Natural killer cell (primary cell): ENCODE results near the gene ZBED4. TPM values are rescaled to one million over a fixed set of nuclear protein-coding genes. Genes with fewer than 3 reads are reported as not detected.

Source experiments
- ATAC-seq, 3 donors: fragments of 150-1000 bp in 2 of 3; fragments of 200-7000 bp in 1 of 3; cut with Tn5 transposase; 1 replicate in 1 of 3; 2 replicates in 2 of 3; pipeline ENCODE4 v1.10.0; 2021; ENCODE audit warnings: mild to moderate bottlenecking in 2 of 3, moderate library complexity in 2 of 3
- DNase-seq, 2 donors: peaks; one replicate each; pipeline versions ENCODE4 v3.0.0 to v3.0.0-alpha.2; 2013 to 2021; ENCODE audit warnings: mixed read lengths in 1 of 2
- H3K27ac ChIP-seq: one replicate; pipeline ENCODE4 v1.5.1; 2013; ENCODE audit warnings: mild to moderate bottlenecking, low read length
- H3K27me3 ChIP-seq: one replicate; pipeline ENCODE4 v1.6.1; 2013; ENCODE audit warnings: low read length; ENCODE audit not compliant: control insufficient read depth, insufficient read depth
- H3K36me3 ChIP-seq: one replicate; pipeline ENCODE4 v1.6.1; 2013; ENCODE audit warnings: low read length; ENCODE audit not compliant: control insufficient read depth, insufficient read depth
- H3K4me1 ChIP-seq: one replicate; pipeline ENCODE4 v1.6.1; 2013; ENCODE audit warnings: low read length; ENCODE audit not compliant: control insufficient read depth, insufficient read depth
- H3K4me3 ChIP-seq: one replicate; pipeline ENCODE4 v1.5.1; 2013; ENCODE audit warnings: low read length
- H3K9me3 ChIP-seq: one replicate; pipeline ENCODE4 v1.6.1; 2013; ENCODE audit warnings: low read length; ENCODE audit not compliant: control insufficient read depth, insufficient read depth
- H3K27ac Mint-ChIP-seq, 2 donors: one replicate each; pipeline ENCODE4 v1.8.0; 2022; ENCODE audit warnings: mild to moderate bottlenecking in 2 of 2, mixed read lengths in 2 of 2, moderate library complexity in 1 of 2
- H3K27me3 Mint-ChIP-seq, 2 donors: one replicate each; pipeline ENCODE4 v1.8.0; 2022; ENCODE audit warnings: low read depth in 2 of 2, mixed read lengths in 2 of 2
- H3K36me3 Mint-ChIP-seq: one replicate; pipeline ENCODE4 v1.8.0; 2022; ENCODE audit warnings: mixed read lengths
- H3K4me1 Mint-ChIP-seq, 2 donors: one replicate each; pipeline ENCODE4 v1.8.0; 2022; ENCODE audit warnings: mixed read lengths in 2 of 2
- H3K4me3 Mint-ChIP-seq: one replicate; pipeline ENCODE4 v1.8.0; 2022; ENCODE audit warnings: mild to moderate bottlenecking, moderate library complexity, mixed read lengths
- H3K9me3 Mint-ChIP-seq, 2 donors: one replicate each; pipeline ENCODE4 v1.8.0; 2022; ENCODE audit warnings: mixed read lengths in 2 of 2
- CTCF ChIP-seq: fragments of 200-600 bp; IDR thresholded peaks from one replicate; pipeline ENCODE4 v1.8.0; 2022; ENCODE audit warnings: antibody characterized with exemption
- WGBS: methylation state at CpG from one replicate; pipeline ENCODE4 v1.1.7; 2013; ENCODE audit warnings: missing lambda C conversion rate; ENCODE audit not compliant: insufficient coverage; 5-methylcytosine and 5-hydroxymethylcytosine counted together
- intact Hi-C: fragments of 100-400 bp; cut with micrococcal nuclease; formaldehyde crosslinking; loops from one replicate; pipeline ENCODE4 v1.14.2; 2022
- total RNA-seq, 4 donors: library from RNA; stranded (reverse); fragments of 120-200 nt in 1 of 4; gene quantifications; one replicate each; pipeline versions ENCODE4 v1.2.3 to v1.2.4, GENCODE V29; 2013 to 2022

The ZBED4 gene
- total RNA-seq, 3 donors from 2014 or later (not counting 1 experiment from before 2014, with no cell fraction given), result 21.1 to 24.5 (median 22.7) TPM

- intact Hi-C loops, result no loop called here
- Histone ChIP-seq H3K4me1 (peaks cover 17% of the 10 kb centered on the region), H3K27me3 (no peaks in the 10 kb centered on the region), H3K9me3 (no peaks in the 10 kb centered on the region), H3K36me3 (no peaks in the 10 kb centered on the region), H3K4me3 (no peak overlapping the region), H3K27ac (no peak overlapping the region)
- TF ChIP-seq CTCF, result no peak
- Mint-ChIP-seq H3K4me1 (peaks cover under 1 to 4% of the 10 kb centered on the region in 2 donors), H3K9me3 (no peaks in the 10 kb centered on the region), H3K4me3 (no peak overlapping the region), H3K27me3 (peaks cover 0 to 6% of the 10 kb centered on the region in 2 donors), H3K36me3 (no peaks in the 10 kb centered on the region), H3K27ac (no peak overlapping the region)
- DNase-seq, result no peak
- no peak for ATAC-seq
- WGBS, result 90% methylated on average over 11 of the region's 11 CpGs
Measured at GRCh38 chr22:49833340-49834007, 20.2 kb upstream of the ZBED4 start.

- no peaks in the 10 kb centered on the region for H3K36me3 Mint-ChIP-seq
- no peaks in the 10 kb centered on the region for H3K27me3 Mint-ChIP-seq
- Histone ChIP-seq H3K9me3 (no peaks in the 10 kb centered on the region), H3K4me1 (peaks cover 22% of the 10 kb centered on the region), H3K36me3 (no peaks in the 10 kb centered on the region), H3K4me3 (peak overlapping the region; percentile 26), H3K27ac (peak overlapping the region; percentile 92), H3K27me3 (no peaks in the 10 kb centered on the region)
- 15% methylated on average over 26 of the region's 29 CpGs for WGBS
- peaks cover 13 to 14% of the 10 kb centered on the region in 2 donors for H3K4me1 Mint-ChIP-seq
- peak; percentile 95 to 98 (median 97) for ATAC-seq
- no peak for TF ChIP-seq CTCF
- intact Hi-C loops, result loop anchor here (1.0 kb wide), 2 partner anchors 10 to 14 kb away; partner anchors contain the start of gene ZBED4
- no peaks in the 10 kb centered on the region for H3K9me3 Mint-ChIP-seq
- peak; percentile 64 to 97 for DNase-seq
- peak overlapping the region; percentile 84 to 90 for H3K27ac Mint-ChIP-seq
- H3K4me3 Mint-ChIP-seq, result peak overlapping the region; percentile 70
Measured at GRCh38 chr22:49838771-49839717, 14.6 kb upstream of the ZBED4 start.

GRCh38 chr22:49845241-49845640 lies 8.4 kb upstream of the ZBED4 start:
- no peaks in the 10 kb centered on the region for H3K9me3 ChIP-seq
- Mint-ChIP-seq H3K36me3 (no peaks in the 10 kb centered on the region), H3K27ac (no peak overlapping the region), H3K27me3 (peaks cover 1 to 21% of the 10 kb centered on the region in 2 donors), H3K4me1 (peaks cover 0 to 7% of the 10 kb centered on the region in 2 donors), H3K9me3 (no peaks in the 10 kb centered on the region), H3K4me3 (no peak overlapping the region)
- H3K4me3 ChIP-seq, result no peak overlapping the region
- ATAC-seq (no peak), DNase-seq (no peak)
- H3K4me1 ChIP-seq, result peaks cover 22% of the 10 kb centered on the region
- H3K36me3 ChIP-seq, result no peaks in the 10 kb centered on the region
- intact Hi-C loops, result no loop called here
- peaks cover 15% of the 10 kb centered on the region for H3K27me3 ChIP-seq
- H3K27ac ChIP-seq, result no peak overlapping the region
- no peak for TF ChIP-seq CTCF
- 95% methylated on average over 15 of the region's 16 CpGs for WGBS
